ENCODE measurements around the gene TSPAN17.

- no peak for TF ChIP-seq MAX (IDR thresholded peaks at IDR 0.05)
- no peak for TF ChIP-seq EP300 (IDR thresholded peaks at IDR 0.05)
- TF ChIP-seq CTCF (IDR thresholded peaks at IDR 0.05): no peak
- no peak for TF ChIP-seq BHLHE40 (IDR thresholded peaks at IDR 0.05; ENCODE audit: low read depth, low read length)
- TF ChIP-seq NPAS2 (CRISPR knock-in tag; IDR thresholded peaks at IDR 0.05; ENCODE audit: borderline replicate concordance): no peak
- TF ChIP-seq JUNB (IDR thresholded peaks at IDR 0.05): no peak
These were observed 9.7 kb upstream of the TSPAN17 start for GRCh38 chr5:176637556-176637955.
